GM19372 (cell line): ENCODE results near the gene GSPT2.
A peak's percentile ranks its signal among the peaks of the same experiment; 100 is the strongest.
"Not testable (repeated sequence)": the region's sequence is repeated elsewhere in the genome, so short reads cannot be mapped to it uniquely, and the experiment has no call there.

Source experiments
- ATAC-seq: cut with Tn5 transposase; IDR thresholded peaks from one replicate; pipeline ENCODE4 v1.9.1; 2021; ENCODE audit warnings: mild to moderate bottlenecking, low read depth, moderate library complexity; ENCODE audit not compliant: unreplicated experiment

GSPT2 gene

GRCh38 chrX:51743179-51743957 is at the start of gene GSPT2:
Gene GSPT2, plus strand, starts transcription at chrX:51743442. Its CDS starts 185 bp downstream, at chrX:51743627.
- ATAC-seq = peak; percentile 96

GRCh38 chrX:51694254-51694653 is 49.0 kb upstream of the GSPT2 start:
- ATAC-seq = no peak

DNA sequence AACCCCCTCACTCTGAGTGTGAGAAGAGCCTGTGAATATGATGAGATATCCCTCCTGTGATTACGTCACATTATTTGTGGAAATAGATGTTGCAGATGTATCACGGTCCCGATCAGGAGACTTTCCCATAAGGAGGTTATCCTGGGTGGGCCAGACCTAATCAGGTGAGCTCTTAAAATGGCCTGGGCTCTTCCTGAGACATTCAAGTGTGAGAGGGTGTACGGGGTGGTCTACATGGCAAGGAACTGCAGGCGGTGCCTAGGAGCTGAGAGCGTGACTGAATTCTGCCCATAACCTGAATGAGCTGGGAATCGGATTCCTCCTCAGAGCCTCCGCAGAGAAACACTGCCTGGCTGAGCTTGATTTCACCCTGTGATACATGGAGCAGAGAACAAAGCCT is 45.8 kb upstream of the GSPT2 start:
- ATAC-seq = no peak

DNA sequence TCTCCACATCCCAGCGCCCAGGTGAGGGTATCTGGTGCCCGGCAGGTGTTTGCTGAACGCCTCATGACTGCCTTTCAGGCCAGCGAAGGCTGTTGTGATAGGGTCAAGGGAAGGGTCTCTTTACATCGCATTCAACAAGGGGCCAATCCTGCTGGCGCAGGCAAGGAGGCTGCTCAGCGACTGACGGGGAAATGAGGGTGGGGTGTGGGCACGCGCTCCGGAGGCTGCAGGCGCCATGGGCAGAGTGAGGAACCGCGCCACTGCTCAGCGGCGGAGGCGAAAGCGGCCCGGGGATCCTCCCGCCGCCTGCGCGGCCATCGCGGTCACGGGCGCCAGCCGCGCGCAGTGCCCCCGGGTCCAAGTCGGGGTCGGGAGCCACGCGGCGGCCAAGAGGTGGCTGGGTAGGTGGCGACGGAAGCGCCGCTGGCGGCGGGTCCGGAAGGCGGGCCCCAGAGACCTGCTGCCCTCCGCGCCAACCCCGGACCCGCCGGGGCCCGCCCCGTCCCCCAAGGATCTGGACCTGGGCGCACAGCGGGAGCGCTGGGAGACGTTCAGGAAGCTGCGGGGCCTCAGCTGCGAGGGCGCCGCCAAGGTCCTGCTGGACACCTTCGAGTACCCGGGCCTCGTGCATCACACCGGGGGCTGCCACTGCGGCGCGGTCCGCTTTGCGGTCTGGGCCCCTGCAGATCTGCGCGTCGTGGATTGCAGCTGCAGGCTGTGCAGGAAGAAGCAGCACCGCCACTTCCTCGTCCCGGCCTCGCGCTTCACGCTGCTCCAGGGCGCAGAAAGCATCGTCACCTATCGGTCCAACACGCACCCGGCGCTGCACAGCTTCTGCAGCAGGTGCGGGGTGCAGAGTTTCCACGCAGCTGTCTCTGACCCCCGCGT is 32.7 kb upstream of the GSPT2 start, which contains the start of gene CENPVL1:
Gene CENPVL1 (plus strand): TSS at position 236 of the 888 bp plus-strand sequence. CDS start 0 bp downstream, at position 236.
- not testable (repeated sequence) for ATAC-seq

DNA sequence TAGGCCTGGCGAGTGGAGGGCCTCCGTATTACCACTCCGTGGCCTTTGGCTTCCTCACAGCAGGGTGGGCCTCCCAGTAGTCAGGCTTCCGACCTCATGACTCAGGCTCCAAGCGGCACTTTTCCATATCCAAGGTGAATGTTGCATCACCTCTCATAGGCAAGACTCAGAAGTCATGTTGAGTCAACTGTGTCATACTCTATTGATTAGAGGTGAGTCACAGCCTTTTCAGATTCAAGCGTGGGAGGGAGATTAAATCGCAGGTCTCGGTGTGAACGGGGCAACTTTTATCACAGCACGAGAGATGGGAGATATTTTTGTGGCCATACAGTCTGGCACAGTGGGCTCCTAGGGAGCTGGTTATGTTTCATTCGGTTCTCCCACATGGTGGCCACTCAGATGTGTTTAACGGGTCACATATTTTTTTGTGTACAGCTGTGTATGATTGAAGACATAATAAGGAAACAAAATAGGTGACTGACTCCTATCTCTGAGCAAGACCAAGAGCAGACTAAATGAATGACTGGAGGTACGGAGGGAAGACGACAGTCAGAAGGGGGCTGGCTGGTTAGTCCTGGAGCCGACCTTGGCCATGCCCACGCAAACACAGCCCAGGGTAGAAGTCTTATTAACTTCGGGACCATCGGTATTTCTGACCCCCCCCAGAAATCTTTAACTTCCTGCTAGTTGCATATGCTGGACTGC is 30.1 kb upstream of the GSPT2 start:
- not testable (repeated sequence) for ATAC-seq

GRCh38 chrX:51728202-51728601 is 15.0 kb upstream of the GSPT2 start:
- ATAC-seq = no peak

GRCh38 chrX:51737091-51737490 is 6.2 kb upstream of the GSPT2 start:
- ATAC-seq = no peak

DNA sequence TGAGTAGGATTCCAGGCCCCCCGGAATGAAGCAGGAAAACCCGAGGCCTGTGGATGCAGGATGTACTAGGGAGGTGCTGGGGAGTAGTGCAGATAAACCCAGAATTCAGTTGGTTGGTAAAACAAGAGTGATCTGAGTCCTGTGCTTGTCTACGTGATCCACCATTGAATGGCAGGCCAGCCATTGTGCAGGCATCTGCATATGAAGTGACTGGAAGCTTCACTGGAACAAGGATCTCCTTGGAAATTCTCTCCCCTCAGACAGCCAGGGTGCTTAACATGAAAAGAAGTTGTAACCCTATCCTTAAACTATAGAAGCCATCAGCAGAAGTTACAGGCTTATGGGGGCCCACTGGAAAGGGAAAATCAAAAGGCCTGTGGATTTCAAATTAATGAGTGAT is 656 bp upstream of the GSPT2 start:
- no peak for ATAC-seq

DNA sequence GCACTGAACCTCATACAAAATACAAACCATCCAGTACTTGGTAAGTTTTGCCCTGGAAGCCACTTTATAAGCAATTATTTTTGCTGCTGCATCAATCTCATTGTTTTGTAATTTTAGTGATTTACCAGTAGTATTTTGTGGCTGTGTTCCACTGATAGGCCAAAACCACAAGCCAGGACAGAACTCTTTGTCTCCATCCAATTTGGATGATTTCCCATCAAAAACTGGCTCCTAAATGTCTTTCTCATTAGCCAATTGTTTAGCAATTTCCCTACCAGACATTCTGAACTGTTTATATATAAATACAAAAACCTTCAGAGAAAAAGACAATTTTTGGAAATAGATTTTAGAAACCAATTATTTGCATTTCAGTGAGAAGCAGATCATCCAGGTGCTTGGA is 4.4 kb downstream of the GSPT2 start:
- no peak for ATAC-seq

- ATAC-seq = no peak
These were observed 16.0 kb downstream of the GSPT2 start for GRCh38 chrX:51759055-51759839.

DNA sequence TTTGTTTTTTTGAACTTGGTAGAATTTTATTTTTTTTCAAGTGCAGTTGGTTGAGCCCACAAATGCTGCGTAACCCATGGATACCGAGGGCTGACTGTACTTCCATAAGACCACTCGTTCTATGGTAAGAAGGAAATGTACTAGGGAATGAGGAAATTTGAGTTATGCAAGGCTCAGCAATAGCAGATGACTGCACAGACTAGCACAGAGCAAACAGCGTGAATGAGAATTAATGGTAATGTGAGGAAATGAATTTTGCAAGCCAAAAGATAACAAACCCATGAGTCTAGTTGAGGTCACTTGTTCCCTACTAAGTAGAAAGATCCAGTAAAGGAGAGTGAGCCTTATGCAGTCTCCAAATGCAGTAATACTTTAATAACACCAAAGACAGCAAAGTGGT is 17.4 kb downstream of the GSPT2 start:
- no peak for ATAC-seq

- ATAC-seq = no peak
These were observed 23.3 kb downstream of the GSPT2 start for GRCh38 chrX:51766546-51766945.

- no peak for ATAC-seq
These were observed 33.6 kb downstream of the GSPT2 start for GRCh38 chrX:51776851-51777250.

- ATAC-seq = no peak
These were observed 36.1 kb downstream of the GSPT2 start for GRCh38 chrX:51779306-51779705.

GRCh38 chrX:51795136-51795535 is 51.9 kb downstream of the GSPT2 start:
- no peak for ATAC-seq
